ENCODE measurements around the gene LYL1. TPM values are rescaled to one million over a fixed set of nuclear protein-coding genes. Genes with fewer than 3 reads are reported as not detected.

The LYL1 gene
- total RNA-seq, 2 experiments from 2014 or later: 66.8 to 72.5 TPM

- intact Hi-C loops (cut with micrococcal nuclease; ENCODE audit: unreplicated experiment): no loop called here
- POLR2A ChIA-PET: no interaction called here
These were observed 5.0 kb downstream of the LYL1 start for GRCh38 chr19:13097463-13098258.

GRCh38 chr19:13097033-13097462, 5.6 kb downstream of the LYL1 start:
- no peak for DNase-seq (ENCODE audit: low spot score)
- H3K9me3 ChIP-seq (ENCODE audit: low read length): no peaks in the 10 kb centered on the region
- peaks cover 12% of the 10 kb centered on the region for H3K79me2 ChIP-seq (ENCODE audit: insufficient read depth, low read depth, low read length)
- no peaks in the 10 kb centered on the region for H4K20me1 ChIP-seq (ENCODE audit: insufficient read depth, low read length)
- intact Hi-C loops (cut with micrococcal nuclease; ENCODE audit: unreplicated experiment): no loop called here
- no peak overlapping the region for H2AFZ ChIP-seq (ENCODE audit: low read length)
- H3K4me3 ChIP-seq (ENCODE audit: low read depth, low read length, poor library complexity, severe bottlenecking): no peak overlapping the region
- peaks cover 75% of the 10 kb centered on the region for H3K4me1 ChIP-seq (ENCODE audit: insufficient read depth, low read length, poor library complexity, severe bottlenecking)
- POLR2A ChIA-PET: interaction anchor here (0.6 kb wide), 1 partner anchor 53 kb away, joined by 4 read pairs; the partner anchor contains the start of genes IER2 and STX10
- peaks cover 24% of the 10 kb centered on the region for H3K36me3 ChIP-seq (ENCODE audit: insufficient read depth, low read length)
- BruUV-seq (replicated peaks): no TSS peak
- CTCF ChIA-PET (ENCODE audit: unreplicated experiment): no interaction called here
- no peak overlapping the region for H3K27ac ChIP-seq (ENCODE audit: low read depth, low read length, poor library complexity, severe bottlenecking)
- TF ChIP-seq EZH2phosphoT487 (IDR thresholded peaks at IDR 0.05; ENCODE audit: borderline replicate concordance, low read depth, low read length) (no peak; the same call in 1 of the 2 replicates), CTCF (conservative IDR thresholded peaks at IDR 0.05; ENCODE audit: low read length) (no peak)
- H3K9me2 ChIP-seq (ENCODE audit: insufficient read depth, low read length): no peaks in the 10 kb centered on the region
- H3K4me2 ChIP-seq (ENCODE audit: low read length): 0 out of 2 replicates have a peak overlapping the region, but pooled peaks have one; percentile 14

More at GRCh38 chr19:13097463-13098258, 5.0 kb downstream of the LYL1 start:
- DNase-seq (ENCODE audit: low spot score): no peak
- no peak overlapping the region for H3K27ac ChIP-seq (ENCODE audit: low read depth, low read length, poor library complexity, severe bottlenecking)
- no peaks in the 10 kb centered on the region for H4K20me1 ChIP-seq (ENCODE audit: insufficient read depth, low read length)
- H3K9me3 ChIP-seq (ENCODE audit: low read length): no peaks in the 10 kb centered on the region
- H3K79me2 ChIP-seq (ENCODE audit: insufficient read depth, low read depth, low read length): peaks cover 17% of the 10 kb centered on the region
- no peaks in the 10 kb centered on the region for H3K9me2 ChIP-seq (ENCODE audit: insufficient read depth, low read length)
- H3K4me1 ChIP-seq (ENCODE audit: insufficient read depth, low read length, poor library complexity, severe bottlenecking): peaks cover 75% of the 10 kb centered on the region
- peaks cover 24% of the 10 kb centered on the region for H3K36me3 ChIP-seq (ENCODE audit: insufficient read depth, low read length)
- H2AFZ ChIP-seq (ENCODE audit: low read length): no peak overlapping the region
- CTCF ChIA-PET (ENCODE audit: unreplicated experiment): no interaction called here
- TF ChIP-seq EZH2phosphoT487 (IDR thresholded peaks at IDR 0.05; ENCODE audit: borderline replicate concordance, low read depth, low read length): no peak
- no peak overlapping the region for H3K4me3 ChIP-seq (ENCODE audit: low read depth, low read length, poor library complexity, severe bottlenecking)
- BruUV-seq (replicated peaks): no TSS peak
- no peak overlapping the region for H3K4me2 ChIP-seq (ENCODE audit: low read length)

GRCh38 chr19:13095934-13096927, 6.4 kb downstream of the LYL1 start:
- peaks cover 24% of the 10 kb centered on the region for H3K36me3 ChIP-seq (ENCODE audit: insufficient read depth, low read length)
- BruUV-seq (replicated peaks): no TSS peak
- H3K4me2 ChIP-seq (ENCODE audit: low read length): peak overlapping the region; percentile 80
- peaks cover 3% of the 10 kb centered on the region; the same call in 1 of the 2 replicates for H3K79me2 ChIP-seq (ENCODE audit: insufficient read depth, low read depth, low read length)
- peak overlapping the region; percentile 5 for H3K27ac ChIP-seq (ENCODE audit: low read depth, low read length, poor library complexity, severe bottlenecking)
- H3K9me2 ChIP-seq (ENCODE audit: insufficient read depth, low read length): no peaks in the 10 kb centered on the region
- ChIA-PET CTCF (ENCODE audit: unreplicated experiment) (interaction anchor here (0.6 to 1.4 kb wide), 3 partner anchors 10 to 130 kb away, joined by 3 to 13 read pairs (median 3); no protein-coding TSS in a partner anchor), POLR2A (interaction anchor here (0.6 to 1.5 kb wide), 4 partner anchors 8 to 120 kb away, joined by 3 to 8 read pairs (median 4); partner anchors contain the start of genes IER2 and STX10)
- no peaks in the 10 kb centered on the region for H3K9me3 ChIP-seq (ENCODE audit: low read length)
- DNase-seq (ENCODE audit: low spot score): peak; percentile 42
- intact Hi-C loops (cut with micrococcal nuclease; ENCODE audit: unreplicated experiment): loop anchor here (2.0 kb wide), 1 partner anchor 35 kb away; no protein-coding TSS in a partner anchor
- TF ChIP-seq EZH2phosphoT487 (IDR thresholded peaks at IDR 0.05; ENCODE audit: borderline replicate concordance, low read depth, low read length) (no peak), CTCF (conservative IDR thresholded peaks at IDR 0.05; ENCODE audit: low read length) (0 out of 2 replicates have a peak, but pooled peaks have one; percentile 28)
- H2AFZ ChIP-seq (ENCODE audit: low read length): no peak overlapping the region
- peak overlapping the region; percentile 48 for H3K4me3 ChIP-seq (ENCODE audit: low read depth, low read length, poor library complexity, severe bottlenecking)
- H4K20me1 ChIP-seq (ENCODE audit: insufficient read depth, low read length): no peaks in the 10 kb centered on the region
- peaks cover 68% of the 10 kb centered on the region for H3K4me1 ChIP-seq (ENCODE audit: insufficient read depth, low read length, poor library complexity, severe bottlenecking)
